GM21786 (cell line): ENCODE data around the gene TLE1.
"Not testable (repeated sequence)": the region's sequence is repeated elsewhere in the genome, so short reads cannot be mapped to it uniquely, and the experiment has no call there.

Experiments used
- ATAC-seq: cut with Tn5 transposase; IDR thresholded peaks from one replicate; pipeline ENCODE4 v1.9.1; 2021; ENCODE audit not compliant: unreplicated experiment

Gene TLE1

DNA sequence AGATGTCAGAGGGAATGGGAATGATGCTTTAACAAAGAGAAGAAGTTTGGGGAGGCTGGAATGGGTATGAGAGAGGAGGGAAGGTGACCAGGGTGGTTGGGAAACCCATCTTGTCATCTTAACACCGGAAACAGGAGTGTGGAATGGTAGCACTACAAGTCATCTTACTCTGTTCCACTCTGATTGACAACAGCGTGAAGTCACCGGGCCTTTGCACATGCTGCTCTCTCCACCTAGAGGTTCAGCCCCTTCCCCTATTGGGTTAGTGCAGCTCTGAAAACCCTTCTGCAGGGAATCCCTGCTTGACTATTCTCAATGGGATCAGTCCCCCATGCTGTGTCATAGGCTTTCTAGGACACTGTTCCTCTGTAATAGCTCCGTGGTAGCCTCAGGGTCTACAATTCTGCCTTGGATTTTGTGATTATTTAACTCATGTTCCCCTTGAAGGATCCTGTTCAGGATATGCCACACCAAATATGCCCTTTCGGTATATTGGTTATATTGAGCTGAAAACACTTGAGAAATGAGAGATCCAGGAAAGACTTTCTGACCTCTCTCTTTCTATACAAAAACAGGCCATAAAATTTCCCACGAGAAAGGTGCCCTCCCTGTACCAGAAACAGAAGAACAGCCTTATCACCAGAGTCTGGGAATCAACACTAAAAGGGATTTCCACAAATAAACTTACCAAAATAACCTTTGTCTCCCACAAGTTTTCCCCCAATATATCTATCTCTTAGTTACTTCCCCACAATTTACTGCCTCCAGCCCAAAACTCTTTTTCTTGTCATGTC lies 86.3 kb downstream of the TLE1 start:
- ATAC-seq: no peak

DNA sequence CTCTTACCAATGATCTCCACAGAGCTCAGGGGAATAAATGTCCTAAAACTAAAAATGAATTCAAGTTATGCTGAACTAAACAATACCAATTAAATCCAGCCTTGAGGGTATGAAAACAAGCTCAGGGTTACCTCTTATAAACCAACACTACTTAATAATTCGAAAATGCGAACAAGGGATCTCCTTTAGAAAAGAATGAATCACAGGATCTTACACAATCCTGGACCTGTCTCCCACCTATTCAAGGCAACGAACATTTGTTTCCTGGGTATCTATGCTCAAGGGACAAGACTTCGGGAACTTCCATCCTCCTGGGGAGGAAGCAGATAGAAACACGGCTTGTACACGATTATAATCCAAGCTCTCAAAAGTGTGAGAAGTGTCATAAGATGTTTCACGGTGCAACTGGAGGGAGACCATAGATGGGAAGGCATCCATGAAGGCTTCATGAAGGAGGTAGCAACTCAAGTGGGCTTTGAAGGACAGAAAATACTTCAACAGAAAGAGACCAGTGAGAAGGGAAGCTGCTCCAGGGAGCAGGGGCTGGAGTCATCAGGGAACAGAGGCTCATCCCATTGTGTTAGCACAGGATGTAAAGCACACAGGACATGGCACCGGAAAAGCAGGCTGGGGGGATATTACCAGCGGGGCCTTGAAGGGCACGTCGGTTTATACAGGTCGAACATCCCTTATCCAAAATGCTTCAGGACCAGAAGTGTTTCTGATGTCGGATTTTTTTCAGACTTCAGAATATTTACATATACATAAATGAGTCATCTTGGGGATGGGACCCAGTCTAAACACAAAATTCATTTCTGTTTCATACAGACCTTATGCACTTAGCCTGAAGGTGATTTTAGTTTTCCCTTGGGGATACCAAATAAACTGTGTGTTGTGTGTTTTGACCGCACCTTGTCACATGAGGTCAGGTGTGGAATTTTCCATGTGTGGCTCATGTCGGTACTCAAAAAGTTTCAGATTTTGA lies 87.4 kb downstream of the TLE1 start:
- ATAC-seq: peak; percentile 58

DNA sequence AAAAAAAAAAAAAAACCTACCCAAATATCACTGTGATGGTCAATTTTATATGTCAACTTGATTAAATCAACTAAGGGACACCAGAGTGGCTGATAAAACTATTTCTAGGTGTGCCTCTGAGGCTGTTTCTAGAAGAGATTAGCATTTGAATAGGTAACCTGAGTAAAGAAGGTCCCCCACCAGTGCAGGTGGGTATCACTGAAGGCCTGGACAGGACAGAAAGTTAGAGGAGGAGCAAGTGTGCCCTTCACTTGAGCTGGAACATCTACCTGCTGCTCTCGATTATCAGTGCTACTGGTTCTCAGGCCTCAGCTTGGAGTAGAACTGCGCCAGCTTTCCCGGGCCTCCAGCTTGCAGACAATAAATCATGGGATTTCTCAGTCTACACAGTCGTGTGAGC lies 88.7 kb downstream of the TLE1 start:
- no peak for ATAC-seq

DNA sequence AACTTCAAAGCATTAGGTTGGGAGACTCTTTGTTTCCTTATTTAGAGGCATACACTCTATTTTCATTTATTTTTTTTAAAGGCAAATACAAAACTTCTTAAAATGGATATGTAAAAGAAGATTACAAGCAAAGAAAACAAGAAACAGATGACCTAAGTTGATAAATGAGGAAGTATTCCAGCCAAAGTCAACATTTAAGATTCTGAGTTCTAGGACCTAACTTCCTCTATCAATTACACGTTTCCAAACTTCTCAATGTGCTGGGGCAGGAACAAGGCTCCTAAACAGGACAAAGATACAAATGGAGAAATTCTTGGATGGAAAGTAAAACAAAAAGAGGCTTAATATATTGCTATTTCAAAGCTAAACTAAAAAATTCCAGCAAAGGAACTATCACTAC lies 89.5 kb downstream of the TLE1 start:
- ATAC-seq: no peak

DNA sequence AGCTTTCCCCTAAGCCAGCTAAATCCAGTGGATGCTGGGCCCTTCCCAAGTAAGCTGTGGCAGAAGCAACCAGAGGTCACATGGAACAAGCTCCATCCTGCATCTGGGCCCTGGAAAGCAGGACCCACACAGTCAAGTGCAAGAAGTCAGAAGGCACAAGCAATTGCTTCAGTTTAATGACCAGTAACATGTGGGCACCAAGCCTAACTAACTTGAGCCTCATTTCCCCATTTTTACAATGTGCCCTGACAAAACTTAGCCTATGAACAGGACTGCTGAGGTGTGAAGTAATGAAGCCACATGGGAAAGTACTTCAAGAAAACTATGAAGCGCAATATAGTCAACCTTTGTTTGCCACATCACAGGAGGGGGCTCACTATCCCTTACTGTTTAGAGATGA lies 90.5 kb downstream of the TLE1 start:
- no peak for ATAC-seq

DNA sequence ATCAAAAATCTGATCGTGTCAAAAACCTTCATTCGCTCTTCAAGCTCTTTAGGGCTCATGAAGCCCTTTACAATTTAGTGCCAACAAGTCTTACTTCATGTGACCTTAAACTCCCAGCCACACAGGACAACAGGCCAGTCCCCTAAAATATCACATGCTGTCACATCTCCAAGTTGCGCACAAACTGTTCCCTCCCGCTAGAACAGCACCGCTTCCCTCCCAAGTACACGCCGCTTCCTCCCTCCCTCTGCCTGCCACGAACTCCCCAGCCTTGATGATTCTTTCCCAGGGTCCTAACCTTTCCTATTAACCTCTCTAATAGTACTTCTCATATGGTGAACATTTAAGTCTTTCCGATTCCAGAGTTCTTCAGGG lies 91.2 kb downstream of the TLE1 start:
- ATAC-seq: no peak

DNA sequence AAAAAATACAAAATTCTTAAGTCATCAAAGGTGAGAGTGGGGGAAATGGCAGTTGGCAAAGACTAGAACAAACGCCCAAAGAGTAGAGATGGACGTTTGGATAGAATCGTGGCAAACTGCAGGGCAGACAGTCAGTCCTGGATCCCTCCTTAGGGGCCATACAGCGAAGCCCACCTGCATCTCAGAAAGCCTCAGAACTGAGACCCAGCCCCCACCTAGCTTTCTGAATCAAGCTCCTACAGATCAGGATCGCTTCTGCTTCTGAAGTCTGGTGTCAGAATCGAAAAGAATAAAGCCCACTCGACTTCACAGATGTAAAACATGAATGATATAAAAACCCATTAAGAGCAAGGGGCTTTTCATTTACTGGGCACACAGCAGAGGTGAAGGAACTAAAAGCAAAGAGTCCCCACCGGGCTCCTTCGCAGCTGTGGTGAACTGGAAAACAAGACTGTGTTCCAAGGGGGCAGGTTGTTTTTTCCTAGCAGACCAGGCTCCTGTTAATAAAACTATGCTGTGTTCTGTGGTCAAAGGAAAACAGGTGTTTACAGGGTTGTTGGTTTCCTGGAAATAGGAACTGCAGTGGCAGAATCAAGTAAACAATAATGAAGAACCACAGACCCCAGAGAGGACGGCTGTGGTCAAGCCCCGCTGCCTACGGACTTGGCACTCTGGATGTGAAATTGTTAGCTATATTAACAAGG lies 91.8 kb downstream of the TLE1 start:
- ATAC-seq: no peak

DNA sequence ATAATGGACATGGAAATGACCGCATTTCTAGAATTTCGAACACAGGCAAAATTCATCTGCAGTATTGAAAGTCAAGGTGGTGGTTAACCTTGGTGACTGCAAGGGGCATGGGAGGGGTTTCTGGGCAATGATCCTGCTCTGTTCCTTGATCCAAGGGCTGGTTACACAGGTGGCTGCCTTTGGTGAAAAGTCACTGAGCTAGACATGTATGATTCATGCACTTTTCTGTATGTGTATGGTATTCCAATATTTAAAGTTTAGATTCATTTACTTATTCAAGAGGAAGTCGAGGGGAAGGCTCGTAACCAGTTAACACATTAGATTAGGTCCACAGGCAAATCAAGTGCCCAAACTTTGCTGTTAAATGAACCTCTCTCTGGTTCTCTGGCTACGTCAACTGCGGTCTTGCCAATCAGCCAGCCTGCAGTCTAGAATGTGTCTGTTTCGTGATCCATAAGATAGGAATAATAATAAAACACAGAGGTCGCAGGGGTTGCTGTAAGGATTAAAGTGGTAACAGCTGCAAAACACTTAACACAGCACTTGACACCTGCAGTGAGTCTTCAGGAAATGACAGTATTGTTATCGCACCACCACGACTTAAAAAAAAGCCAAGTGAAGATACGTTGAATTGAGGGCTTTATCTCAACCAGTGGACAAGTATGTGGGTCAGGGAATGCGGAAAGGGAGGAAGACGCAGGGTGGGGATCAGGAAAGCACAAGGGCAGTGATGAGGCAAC lies 92.5 kb downstream of the TLE1 start:
- no peak for ATAC-seq

DNA sequence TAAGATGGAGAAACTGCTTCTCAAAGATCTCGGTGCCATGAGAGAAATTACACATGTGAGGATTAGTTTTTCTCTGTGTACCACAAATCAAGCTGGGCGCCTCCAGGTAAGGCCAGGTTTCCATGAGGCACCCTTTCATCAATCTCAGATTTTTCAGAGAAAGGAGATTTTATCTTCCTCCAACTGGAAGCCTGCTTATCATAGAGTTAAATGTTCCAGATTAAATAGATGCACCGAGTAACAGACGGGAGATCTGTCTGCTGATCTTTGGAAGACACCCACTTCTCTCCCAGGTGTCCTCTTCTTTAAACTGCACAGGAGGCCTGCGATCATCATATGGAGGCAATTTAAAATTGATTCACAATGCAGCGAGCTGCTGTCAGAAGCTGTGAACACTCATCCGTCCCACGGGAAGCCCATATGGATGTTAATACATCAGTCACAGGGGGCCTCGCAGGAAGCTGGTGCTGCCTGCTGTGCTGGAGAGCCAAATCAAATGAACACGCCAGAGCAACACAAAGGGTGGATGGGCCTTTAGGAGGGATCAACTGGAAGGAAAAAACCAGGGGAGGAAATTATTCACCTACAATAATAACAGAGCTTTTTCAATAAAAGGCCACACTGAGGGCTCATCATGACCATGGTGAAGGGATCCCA lies 93.3 kb downstream of the TLE1 start:
- no peak for ATAC-seq

DNA sequence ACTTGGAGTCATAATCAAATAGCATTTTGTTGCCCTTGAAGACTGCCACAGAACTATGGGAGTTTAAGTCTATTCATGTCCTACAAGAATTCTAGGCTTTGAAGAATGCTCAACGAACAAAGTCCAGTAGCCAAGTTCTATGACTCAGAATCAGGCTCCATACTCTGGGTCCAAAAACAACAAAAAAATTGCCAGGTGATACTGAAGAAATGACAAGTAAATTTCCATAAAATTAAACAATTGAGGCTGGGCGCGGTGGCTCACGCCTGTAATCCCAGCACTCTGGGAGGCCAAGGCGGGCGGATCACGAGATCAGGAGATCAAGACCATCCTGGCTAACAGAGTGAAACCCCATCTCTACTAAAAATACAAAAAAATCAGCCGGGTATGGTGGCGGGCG lies 94.1 kb downstream of the TLE1 start:
- not testable (repeated sequence) for ATAC-seq

DNA sequence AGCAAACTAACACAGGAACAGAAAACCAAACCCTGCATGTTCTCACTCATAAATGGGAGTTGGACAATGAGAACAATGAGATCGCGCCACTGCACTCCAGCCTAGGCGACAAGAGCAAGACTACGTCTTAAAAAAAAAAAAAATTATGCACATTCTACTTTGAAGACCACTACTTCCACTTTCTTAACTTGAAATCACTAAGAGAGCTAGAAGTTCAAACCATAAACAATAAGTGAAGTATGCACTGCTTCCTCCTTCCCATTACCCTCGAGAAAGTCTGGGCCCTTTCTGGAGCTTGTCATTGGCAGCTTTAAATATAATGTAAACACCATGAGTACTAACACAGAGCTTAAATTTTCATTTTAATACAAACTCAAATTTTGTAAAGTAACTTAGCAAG lies 94.9 kb downstream of the TLE1 start:
- no peak for ATAC-seq

DNA sequence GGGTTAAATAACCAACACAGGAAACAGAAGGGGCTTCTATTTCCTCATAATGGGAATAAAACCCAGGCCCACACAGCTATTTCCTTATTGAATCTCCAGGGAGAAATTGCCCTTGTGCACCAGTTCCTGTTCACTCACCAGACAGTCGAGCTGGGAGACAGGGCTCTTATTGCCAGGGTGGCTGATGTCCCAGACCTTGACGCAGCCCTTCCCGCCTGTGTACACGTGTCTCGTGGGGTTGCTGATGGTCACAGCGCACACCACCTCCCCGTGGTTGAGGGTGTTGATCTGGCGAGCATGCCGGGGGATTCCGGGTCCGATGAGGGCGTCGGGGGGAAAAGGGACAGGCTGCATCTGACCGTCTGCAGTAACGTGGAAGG lies 96.5 kb downstream of the TLE1 start:
- ATAC-seq: no peak

DNA sequence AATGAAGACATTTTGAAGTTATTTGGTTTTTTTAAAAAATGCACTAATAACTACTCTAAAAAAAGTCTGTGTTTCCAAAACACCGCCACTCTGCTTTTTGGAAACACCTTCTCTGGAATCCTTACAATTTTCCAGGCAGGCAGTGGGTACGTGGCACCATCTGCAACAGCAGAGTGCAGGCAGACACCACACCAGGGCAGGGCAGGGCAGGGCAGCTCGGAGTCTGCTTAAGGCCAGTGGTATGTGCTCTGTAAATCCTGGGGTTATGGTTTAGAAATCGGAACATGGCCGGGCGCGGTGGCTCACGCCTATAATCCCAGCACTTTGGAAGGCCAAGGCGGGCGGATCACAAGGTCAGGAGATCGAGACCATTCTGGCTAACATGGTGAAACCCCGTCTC lies 97.6 kb downstream of the TLE1 start:
- no peak for ATAC-seq

DNA sequence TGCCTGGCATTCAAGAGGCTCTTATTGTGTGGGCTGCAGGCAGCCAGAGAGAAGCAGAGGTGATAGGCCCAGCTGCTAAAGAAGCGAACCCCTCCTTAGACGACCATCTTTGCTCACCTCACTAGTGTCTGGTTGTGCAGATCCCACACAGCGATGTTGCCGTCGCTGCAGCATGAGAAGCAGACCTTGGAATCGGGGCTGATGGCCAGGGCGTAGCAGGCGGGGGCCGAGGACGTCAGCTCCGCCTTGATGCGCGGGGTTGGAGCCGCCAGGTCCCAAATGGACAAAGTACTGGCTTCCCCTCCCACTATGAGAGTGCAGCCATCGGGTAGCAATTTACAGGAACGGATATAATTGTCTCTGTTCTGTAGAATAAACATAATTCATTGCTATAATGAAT lies 98.7 kb downstream of the TLE1 start:
- no peak for ATAC-seq

DNA sequence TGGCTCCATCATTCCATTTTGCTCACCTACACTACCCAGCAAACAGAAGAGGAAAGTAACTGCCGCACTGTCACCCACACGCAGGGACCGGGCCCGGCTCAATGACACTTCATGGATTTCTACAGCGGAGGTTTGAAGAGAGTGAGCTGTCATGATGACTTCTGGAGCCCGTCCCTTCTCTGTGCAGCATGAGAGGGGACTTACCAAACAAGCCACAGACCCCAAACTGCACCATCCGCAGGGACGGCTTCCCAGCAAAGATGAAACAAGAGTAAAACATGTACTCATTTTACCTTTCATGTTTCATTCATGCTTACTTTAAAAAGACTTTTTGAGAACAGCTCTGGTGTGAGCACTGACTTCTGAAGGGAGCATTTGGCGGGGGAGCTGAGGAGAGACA lies 99.5 kb downstream of the TLE1 start:
- ATAC-seq: no peak

DNA sequence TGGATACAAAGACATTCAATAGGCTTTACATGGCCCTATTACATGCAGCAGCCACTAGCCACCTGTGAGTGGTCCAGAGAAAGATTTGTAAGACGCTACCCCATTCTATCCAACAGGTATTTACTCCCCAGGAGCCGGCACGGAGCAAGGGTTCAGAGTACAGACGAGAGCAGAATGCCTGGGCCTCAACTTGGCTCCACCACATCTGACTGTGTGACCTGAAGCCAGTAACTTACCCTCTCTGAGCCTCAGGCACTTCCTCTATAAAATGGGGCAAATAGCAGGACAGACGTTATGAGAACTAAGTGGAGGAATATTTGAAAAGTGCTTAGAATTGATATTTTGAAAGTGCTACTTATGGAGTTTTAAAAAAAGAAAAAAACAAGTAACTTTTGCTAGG lies 100.0 kb downstream of the TLE1 start:
- no peak for ATAC-seq

DNA sequence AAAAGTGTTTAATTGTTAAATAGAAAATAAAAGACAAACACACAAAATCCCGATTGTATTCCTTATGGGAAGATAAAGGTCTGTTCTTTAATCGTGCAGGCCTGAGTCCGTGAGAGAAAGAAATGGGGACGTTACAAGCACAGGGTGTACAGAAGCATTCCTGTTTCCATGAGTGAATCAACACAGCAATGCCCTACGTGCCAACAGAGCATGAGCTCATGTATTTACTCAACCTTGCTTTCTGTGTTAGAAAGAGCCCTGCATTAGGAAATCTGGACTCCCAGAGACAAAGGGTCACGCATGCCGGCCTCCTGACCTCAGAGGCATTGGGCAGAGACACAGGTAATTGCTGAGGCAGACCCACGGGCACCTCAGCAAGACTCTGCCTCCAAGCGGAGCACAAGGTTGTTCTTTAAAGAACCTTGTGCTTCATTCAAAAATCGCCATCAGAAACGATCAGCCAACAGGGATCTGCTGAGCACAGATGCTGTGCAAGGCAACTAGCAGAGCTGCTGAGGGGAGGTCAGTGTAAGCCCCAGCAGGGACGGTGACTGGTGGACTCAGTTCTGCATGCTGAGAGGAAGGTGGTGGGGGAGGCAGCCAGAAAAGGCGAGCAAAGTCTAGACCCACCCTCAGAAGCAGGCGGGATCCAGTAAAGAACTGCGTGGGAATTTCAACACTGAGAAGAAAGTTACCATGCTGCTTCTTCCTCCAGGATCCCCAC lies 101.0 kb downstream of the TLE1 start:
- ATAC-seq: no peak

DNA sequence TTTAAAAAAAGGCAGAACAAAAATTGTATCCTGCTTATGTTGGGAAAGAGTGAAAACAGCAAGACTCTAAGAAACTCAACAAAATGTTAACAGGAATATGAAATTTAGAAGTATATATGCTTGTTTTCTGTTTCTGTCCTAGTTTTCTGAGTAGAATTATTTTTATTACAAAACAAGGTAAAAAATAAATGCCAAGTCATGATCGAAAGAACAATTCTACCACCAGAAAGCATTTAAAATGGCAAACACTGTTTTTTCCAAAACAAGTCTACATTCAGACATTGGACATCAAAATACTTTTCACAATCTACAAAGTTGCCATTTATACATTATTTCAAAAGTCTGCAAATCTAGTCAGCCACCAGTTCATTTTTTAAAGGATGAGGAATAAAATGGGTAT lies 102.6 kb downstream of the TLE1 start:
- no peak for ATAC-seq

DNA sequence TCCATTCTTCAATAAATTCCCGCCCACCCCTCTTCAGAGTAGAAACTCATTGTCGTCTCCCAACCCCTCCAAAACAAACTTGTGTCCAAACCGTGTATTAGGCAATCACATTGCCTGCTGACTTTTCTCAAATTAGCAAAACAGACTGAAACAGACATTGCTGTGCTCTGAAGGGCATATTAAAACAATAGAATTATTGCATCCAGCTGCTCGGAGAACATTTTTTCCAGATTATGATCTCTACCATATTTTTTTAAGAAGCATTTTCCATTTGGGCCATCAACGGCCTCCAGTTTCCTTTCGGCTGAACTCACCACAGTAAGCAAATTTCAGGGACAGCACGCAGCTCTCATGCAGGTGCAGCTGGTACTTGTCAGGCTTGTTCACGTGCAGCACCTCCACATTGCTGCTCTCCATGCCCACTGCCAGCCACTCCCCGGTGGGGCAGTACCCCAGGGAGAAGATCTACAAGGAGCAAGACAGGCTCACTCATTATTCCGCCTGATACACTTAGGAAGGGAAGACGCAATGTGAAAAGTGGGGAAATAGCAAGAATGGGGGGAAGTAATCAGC lies 104.1 kb downstream of the TLE1 start:
- ATAC-seq: no peak
